Hepatocyte (in vitro differentiated cells): Measurements from ENCODE around the gene CDON. TPM values are rescaled to one million over a fixed set of nuclear protein-coding genes. Genes with fewer than 3 reads are reported as not detected.

Source experiments
- DNase-seq: peaks from one replicate; pipeline ENCODE4 v3.0.0-alpha.2; 2016; ENCODE audit warnings: low spot score
- H2AFZ ChIP-seq: fragments of 200-600 bp; sonication (generic); 2 replicates; pipeline ENCODE4 v1.6.0; 2016; ENCODE audit warnings: antibody characterized with exemption, mild to moderate bottlenecking
- H3K27ac ChIP-seq: fragments of 200-600 bp; sonication (generic); 2 replicates; pipeline ENCODE4 v1.5.1; 2016; ENCODE audit warnings: mild to moderate bottlenecking
- H3K27me3 ChIP-seq: fragments of 200-600 bp; sonication (generic); 2 replicates; pipeline ENCODE4 v1.6.1; 2016
- H3K36me3 ChIP-seq: fragments of 200-600 bp; sonication (generic); replicated peaks from 2 replicates; pipeline ENCODE4 v1.5.1; 2016; ENCODE audit warnings: low read depth; ENCODE audit not compliant: insufficient read depth
- H3K4me1 ChIP-seq: fragments of 200-600 bp; sonication (generic); 2 replicates; pipeline ENCODE4 v1.5.1; 2016; ENCODE audit warnings: mild to moderate bottlenecking, moderate library complexity; ENCODE audit not compliant: insufficient read depth
- H3K4me2 ChIP-seq: fragments of 200-600 bp; sonication (generic); 2 replicates; pipeline ENCODE4 v1.6.0; 2016
- H3K4me3 ChIP-seq: fragments of 200-600 bp; sonication (generic); 2 replicates; pipeline ENCODE4 v1.5.1; 2016; ENCODE audit warnings: mild to moderate bottlenecking
- H3K79me2 ChIP-seq: fragments of 200-600 bp; sonication (generic); 2 replicates; pipeline ENCODE4 v1.6.0; 2017; ENCODE audit warnings: mild to moderate bottlenecking
- H3K9me2 ChIP-seq: fragments of 200-600 bp; sonication (generic); replicated peaks from 2 replicates; pipeline ENCODE4 v1.6.0; 2017; ENCODE audit warnings: mild to moderate bottlenecking; ENCODE audit not compliant: insufficient read depth
- H3K9me3 ChIP-seq: fragments of 200-600 bp; sonication (generic); 2 replicates; pipeline ENCODE4 v1.5.1; 2016; ENCODE audit warnings: low read depth, mild to moderate bottlenecking
- H4K20me1 ChIP-seq: fragments of 200-600 bp; sonication (generic); 2 replicates; pipeline ENCODE4 v1.6.0; 2016; ENCODE audit warnings: mild to moderate bottlenecking; ENCODE audit not compliant: insufficient read depth, poor library complexity, severe bottlenecking
- EZH2 ChIP-seq: fragments of 200-600 bp; sonication (generic); IDR thresholded peaks from 2 replicates; pipeline ENCODE4 v1.6.1; 2016; ENCODE audit warnings: antibody characterized with exemption, mild to moderate bottlenecking, borderline replicate concordance
- EZH2phosphoT487 ChIP-seq: fragments of 200-600 bp; sonication (generic); IDR thresholded peaks from one replicate; pipeline ENCODE4 v1.6.1; 2018; ENCODE audit warnings: antibody characterized with exemption, mild to moderate bottlenecking, low read depth, moderate library complexity; ENCODE audit not compliant: unreplicated experiment, severe bottlenecking
- WGBS: methylation state at CpG from one replicate; pipeline ENCODE4 v1.1.6; 2016; ENCODE audit warnings: low lambda C conversion rate; ENCODE audit errors: missing lambda C conversion rate; 5-methylcytosine and 5-hydroxymethylcytosine counted together
- polyA plus RNA-seq: library from polyadenylated mRNA; unstranded; fragments of >200 nt; fragmentation: Nextera tagmentation; extraction: Ambion mirVana; gene quantifications from 2 replicates; pipeline ENCODE4 v1.2.1, GENCODE V29; 2016
- total RNA-seq: library from RNA; depleted of rRNA; stranded (reverse); fragments of >200 nt; gene quantifications from 2 replicates; pipeline ENCODE4 v1.2.3, GENCODE V29; 2014
- TF ChIP-seq, protein P1 (sequence below): fragments of 200-600 bp; sonication (generic); IDR thresholded peaks from 2 replicates; pipeline ENCODE4 v1.5.1; 2016; ENCODE audit warnings: antibody characterized with exemption, mild to moderate bottlenecking; ENCODE audit not compliant: poor library complexity

The CDON gene
- total and polyA plus RNA-seq, 2 experiments from 2014 or later = 17.5 to 41.9 TPM

- Histone ChIP-seq H3K9me3 (no peaks in the 10 kb centered on the region), H3K9me2 (no peaks in the 10 kb centered on the region), H3K4me2 (no peak overlapping the region), H3K4me3 (no peak overlapping the region), H3K27ac (no peak overlapping the region), H3K79me2 (no peaks in the 10 kb centered on the region), H2AFZ (no peak overlapping the region), H4K20me1 (no peaks in the 10 kb centered on the region), H3K36me3 (no peaks in the 10 kb centered on the region), H3K27me3 (no peaks in the 10 kb centered on the region), H3K4me1 (no peaks in the 10 kb centered on the region)
- TF ChIP-seq EZH2phosphoT487 (no peak), EZH2 (no peak)
- TF ChIP-seq, protein P1, sequence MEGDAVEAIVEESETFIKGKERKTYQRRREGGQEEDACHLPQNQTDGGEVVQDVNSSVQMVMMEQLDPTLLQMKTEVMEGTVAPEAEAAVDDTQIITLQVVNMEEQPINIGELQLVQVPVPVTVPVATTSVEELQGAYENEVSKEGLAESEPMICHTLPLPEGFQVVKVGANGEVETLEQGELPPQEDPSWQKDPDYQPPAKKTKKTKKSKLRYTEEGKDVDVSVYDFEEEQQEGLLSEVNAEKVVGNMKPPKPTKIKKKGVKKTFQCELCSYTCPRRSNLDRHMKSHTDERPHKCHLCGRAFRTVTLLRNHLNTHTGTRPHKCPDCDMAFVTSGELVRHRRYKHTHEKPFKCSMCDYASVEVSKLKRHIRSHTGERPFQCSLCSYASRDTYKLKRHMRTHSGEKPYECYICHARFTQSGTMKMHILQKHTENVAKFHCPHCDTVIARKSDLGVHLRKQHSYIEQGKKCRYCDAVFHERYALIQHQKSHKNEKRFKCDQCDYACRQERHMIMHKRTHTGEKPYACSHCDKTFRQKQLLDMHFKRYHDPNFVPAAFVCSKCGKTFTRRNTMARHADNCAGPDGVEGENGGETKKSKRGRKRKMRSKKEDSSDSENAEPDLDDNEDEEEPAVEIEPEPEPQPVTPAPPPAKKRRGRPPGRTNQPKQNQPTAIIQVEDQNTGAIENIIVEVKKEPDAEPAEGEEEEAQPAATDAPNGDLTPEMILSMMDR = no peak
- DNase-seq = no peak
These were observed 86.5 kb downstream of the CDON start for GRCh38 chr11:125976156-125976555.

- no peak overlapping the region for H2AFZ ChIP-seq
- H3K79me2 ChIP-seq = no peaks in the 10 kb centered on the region
- DNase-seq = no peak
- no peak overlapping the region for H3K4me2 ChIP-seq
- TF ChIP-seq, protein P1 = no peak
- no peak for TF ChIP-seq EZH2
- no peak for TF ChIP-seq EZH2phosphoT487
- no peaks in the 10 kb centered on the region for H3K27me3 ChIP-seq
- no peak overlapping the region for H3K27ac ChIP-seq
- no peak overlapping the region for H3K4me3 ChIP-seq
- no peaks in the 10 kb centered on the region for H3K4me1 ChIP-seq
- no peaks in the 10 kb centered on the region for H4K20me1 ChIP-seq
- H3K9me2 ChIP-seq = no peaks in the 10 kb centered on the region
- no peaks in the 10 kb centered on the region for H3K9me3 ChIP-seq
- 81% methylated on average over 6 of the region's 6 CpGs for WGBS
- H3K36me3 ChIP-seq = no peaks in the 10 kb centered on the region
These were observed 87.0 kb downstream of the CDON start for GRCh38 chr11:125975634-125976033.

- Histone ChIP-seq H3K4me3 (no peak overlapping the region), H3K4me2 (no peak overlapping the region), H3K9me2 (no peaks in the 10 kb centered on the region), H3K36me3 (no peaks in the 10 kb centered on the region), H3K27ac (no peak overlapping the region), H3K4me1 (no peaks in the 10 kb centered on the region), H4K20me1 (no peaks in the 10 kb centered on the region), H3K79me2 (no peaks in the 10 kb centered on the region), H3K27me3 (no peaks in the 10 kb centered on the region), H3K9me3 (no peaks in the 10 kb centered on the region), H2AFZ (no peak overlapping the region)
- no peak for DNase-seq
- TF ChIP-seq EZH2 = no peak
- TF ChIP-seq, protein P1 = no peak
- no peak for TF ChIP-seq EZH2phosphoT487
These were observed 88.4 kb downstream of the CDON start for GRCh38 chr11:125974284-125974683.

DNA sequence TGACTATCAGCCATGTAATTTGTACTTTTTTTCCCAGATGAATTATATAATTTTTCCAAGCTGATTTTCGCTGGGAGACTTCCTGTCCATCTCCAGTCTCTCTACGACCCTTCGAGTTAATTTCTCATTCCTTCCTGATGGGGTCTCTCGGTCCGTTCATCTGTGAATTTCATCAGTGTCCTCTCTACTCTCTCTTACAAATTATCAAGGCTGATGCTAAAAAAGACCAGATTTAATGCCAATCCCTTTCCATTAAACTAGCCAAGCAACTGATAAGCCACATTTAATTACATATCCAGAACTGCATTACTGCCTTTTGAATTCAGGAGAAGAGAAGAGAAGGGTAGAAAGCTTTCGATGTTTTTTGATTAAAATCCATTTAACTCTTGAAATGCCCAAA lies 91.0 kb downstream of the CDON start:
- H3K27me3 ChIP-seq = no peaks in the 10 kb centered on the region
- DNase-seq = no peak
- H4K20me1 ChIP-seq = no peaks in the 10 kb centered on the region

More for the DNA sequence above, 91.0 kb downstream of the CDON start:
- WGBS = 78% methylated on average over 6 of the region's 6 CpGs
- Histone ChIP-seq H3K4me1 (peaks cover 7% of the 10 kb centered on the region), H3K36me3 (no peaks in the 10 kb centered on the region), H3K9me3 (no peaks in the 10 kb centered on the region), H3K9me2 (no peaks in the 10 kb centered on the region), H3K79me2 (no peaks in the 10 kb centered on the region), H3K4me3 (no peak overlapping the region), H2AFZ (no peak overlapping the region), H3K27ac (no peak overlapping the region), H3K4me2 (no peak overlapping the region)
- TF ChIP-seq, protein P1 = no peak
- TF ChIP-seq EZH2phosphoT487 (no peak), EZH2 (no peak)
